GM21529 (cell line): ENCODE measurements around the gene MSH2.

Experiments used
- ATAC-seq: cut with Tn5 transposase; IDR thresholded peaks from one replicate; pipeline ENCODE4 v1.9.1; 2021; ENCODE audit not compliant: unreplicated experiment

Gene MSH2

GRCh38 chr2:47504174-47504810 lies 101.3 kb downstream of the MSH2 start:
- ATAC-seq: peak; percentile 15

- no peak for ATAC-seq
Measured at GRCh38 chr2:47506024-47506423, 103.1 kb downstream of the MSH2 start.

DNA sequence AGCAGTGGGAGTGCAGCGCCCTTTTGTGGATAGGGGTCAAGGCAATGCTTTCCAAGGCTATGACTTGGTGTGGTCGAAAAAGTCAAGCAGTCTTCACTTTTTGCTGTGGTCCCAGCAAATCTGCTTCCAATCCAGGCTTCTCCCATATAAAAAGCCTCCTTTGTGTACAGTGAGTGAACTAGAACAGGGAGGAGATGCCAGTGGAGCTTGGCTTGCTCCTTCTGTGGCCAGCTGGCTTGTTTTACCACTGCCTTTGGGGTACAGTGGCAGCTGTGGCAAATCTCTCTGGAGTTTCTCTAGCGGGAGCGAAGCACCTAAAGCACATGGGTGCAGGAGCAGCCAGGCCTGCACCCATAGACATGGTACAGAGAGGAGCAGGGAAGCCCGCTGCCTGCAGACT lies 103.5 kb downstream of the MSH2 start:
- no peak for ATAC-seq

DNA sequence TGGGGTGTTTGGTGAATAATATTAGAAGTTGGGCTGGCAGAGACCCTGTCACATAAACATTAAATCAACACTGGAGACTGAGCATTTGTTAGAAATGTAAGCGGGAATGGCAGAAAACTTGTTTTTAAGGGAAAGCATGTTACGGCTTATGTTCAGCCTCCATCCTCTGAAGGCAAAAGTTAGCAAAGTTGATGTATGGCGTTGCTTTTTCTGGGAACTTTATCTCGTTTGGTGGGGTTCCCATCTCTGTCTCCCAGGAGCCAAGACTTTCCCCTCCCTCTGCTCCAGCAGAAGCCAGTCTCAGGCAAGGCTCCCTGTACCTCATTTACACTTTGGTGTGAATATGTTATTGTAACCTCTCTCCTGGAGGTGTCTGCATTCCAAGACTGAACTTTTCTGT lies 105.1 kb downstream of the MSH2 start:
- no peak for ATAC-seq

- ATAC-seq: no peak
Measured at GRCh38 chr2:47508641-47509040, 105.7 kb downstream of the MSH2 start.

DNA sequence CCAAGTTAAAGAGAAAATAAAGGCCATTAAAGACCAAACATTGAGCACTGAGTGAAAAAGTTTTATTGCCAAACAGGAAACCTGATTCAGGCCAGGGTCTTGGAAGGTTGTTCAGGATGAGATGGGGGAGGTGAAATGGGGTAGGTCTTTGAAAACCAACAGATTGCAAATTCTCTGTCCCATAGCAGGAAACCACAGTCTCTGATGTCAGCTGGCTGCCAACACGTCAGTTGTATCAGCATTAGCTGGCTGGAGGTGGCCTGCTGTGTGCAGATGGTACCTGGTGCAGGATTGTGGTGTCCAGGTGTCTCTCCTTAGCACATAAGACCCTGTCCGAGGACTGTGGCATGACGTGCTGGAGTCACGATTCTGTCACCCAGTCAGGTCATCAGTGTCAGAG lies 106.3 kb downstream of the MSH2 start:
- ATAC-seq: no peak

DNA sequence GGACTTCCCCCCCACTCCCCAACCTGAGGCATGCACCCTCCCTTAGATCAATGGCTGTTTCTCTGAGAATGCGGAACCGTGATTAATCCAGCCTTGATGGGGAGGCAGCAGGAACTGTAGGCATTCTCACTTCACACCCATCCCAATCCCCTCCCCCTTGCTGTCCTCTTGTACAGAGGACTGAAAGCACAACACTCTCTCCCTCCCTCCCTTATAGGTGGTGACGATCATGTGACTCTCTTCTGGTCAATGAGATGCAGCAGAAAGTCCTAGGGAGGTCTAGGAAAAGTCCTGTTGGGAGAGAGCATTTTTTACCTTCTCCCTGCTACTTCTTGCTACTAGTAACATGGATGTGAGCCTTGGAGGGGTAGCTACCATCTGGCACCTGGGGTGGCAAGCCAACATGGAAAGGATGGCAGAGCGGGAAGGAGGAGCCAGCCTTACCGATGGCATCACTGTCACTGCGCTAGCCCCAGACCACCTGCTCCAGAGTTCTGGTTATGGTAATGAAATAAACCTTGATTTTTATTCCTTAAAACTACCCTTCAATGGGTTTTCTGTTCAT lies 106.9 kb downstream of the MSH2 start:
- ATAC-seq: no peak

DNA sequence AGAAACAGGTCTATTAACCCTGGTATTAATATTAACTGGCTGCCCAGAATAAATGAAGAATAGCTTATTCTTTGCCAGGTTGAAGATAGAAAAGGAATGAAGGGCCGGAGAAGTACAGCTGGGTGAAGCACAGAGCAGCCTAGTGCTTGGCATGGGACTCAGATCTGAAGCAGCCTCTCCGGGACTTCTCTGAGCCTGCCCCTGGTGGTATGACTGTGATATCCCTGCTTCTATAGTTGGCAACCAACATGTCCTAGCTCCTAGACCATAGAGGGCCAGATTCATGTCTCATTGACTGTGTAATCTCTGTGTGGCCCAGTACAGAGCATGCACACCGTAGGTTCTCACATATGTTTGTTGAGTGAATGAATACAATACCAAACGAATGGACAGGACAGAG lies 107.8 kb downstream of the MSH2 start:
- no peak for ATAC-seq

- no peak for ATAC-seq
Measured at GRCh38 chr2:47512581-47513083, 109.7 kb downstream of the MSH2 start.

DNA sequence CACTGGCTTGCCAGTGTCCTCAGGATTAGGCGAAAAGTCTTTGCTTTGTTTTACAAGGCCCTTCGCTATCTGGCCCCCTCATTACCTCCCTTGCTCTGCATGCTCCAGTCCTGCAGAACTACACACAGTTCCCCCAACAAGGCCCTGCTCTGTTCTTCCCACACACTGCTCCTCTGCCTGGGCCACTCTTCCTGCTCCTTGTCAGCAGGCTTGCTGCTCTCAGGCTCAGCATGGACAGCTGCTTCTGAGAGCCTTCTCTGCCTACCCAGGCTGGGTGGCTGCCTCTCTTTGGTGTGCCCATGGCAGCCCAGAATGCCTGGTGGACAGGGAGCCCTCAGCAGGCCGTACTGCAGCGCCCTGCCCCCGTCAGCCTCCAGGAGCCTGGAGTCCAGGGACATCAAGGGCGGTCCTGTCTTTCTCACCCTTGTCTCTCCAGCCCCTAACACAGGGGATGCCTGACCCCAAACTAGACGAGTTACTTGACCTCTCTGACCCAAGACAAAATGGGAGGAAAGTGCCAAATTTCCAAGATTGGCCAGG lies 111.1 kb downstream of the MSH2 start:
- ATAC-seq: no peak

GRCh38 chr2:47516360-47517104 lies 113.6 kb downstream of the MSH2 start:
- ATAC-seq: no peak

DNA sequence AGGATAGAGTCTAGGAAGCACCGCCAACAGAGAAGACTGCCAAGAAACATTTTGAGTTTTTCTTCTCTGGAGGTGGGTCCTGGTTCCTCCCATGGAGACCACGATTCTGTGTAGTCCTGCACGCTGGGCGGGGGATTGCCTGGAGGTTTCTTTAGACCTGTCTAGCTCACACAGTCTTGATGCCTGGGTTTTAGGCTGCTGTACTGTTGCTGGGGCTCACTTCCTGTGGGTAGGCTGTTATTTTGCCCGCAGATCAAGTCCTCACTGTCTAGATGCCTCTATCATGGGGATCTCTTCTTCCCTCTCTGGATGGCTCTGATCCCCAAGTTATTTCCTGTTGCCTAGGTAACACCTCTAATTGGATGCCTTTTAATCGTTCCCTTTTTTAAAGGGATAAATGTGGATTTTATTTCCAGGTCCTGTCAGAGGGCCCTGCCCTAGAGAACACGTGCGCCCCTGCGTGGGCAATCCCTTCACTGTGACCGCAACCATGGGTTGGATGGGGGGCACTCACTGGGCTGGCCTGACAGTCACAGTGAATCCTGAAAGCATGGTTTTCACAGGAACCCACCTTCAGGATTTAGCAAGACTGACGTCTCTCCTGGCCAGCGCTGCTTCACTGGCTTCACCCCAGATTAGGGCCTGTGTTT lies 115.7 kb downstream of the MSH2 start:
- ATAC-seq: no peak

DNA sequence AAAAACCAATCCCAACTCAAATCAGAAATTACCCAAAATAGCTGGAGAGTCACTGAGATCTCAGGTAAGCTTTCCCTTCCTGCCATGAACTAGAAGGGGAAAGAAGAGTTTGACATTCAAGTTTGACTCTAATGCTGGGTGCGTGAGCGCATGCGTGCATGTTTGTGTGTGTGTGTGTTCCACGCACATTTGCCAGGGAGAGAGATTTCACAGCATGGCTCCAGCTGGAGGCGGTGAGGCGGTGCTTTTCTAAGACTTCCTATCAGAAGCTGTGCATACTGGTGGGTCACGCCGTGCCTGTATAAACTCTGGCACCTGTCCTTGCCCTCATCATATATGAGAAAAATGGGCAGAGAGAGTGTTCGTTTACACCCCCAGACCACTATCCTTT lies 116.2 kb downstream of the MSH2 start:
- ATAC-seq: no peak

- ATAC-seq: no peak
Measured at GRCh38 chr2:47519604-47520301, 116.8 kb downstream of the MSH2 start.

GRCh38 chr2:47520302-47520630 lies 117.3 kb downstream of the MSH2 start:
- no peak for ATAC-seq

GRCh38 chr2:47520825-47521665 lies 118.1 kb downstream of the MSH2 start:
- ATAC-seq: peak; percentile 75

GRCh38 chr2:47521666-47522285 lies 118.8 kb downstream of the MSH2 start:
- ATAC-seq: no peak

GRCh38 chr2:47525167-47525566 lies 122.2 kb downstream of the MSH2 start:
- no peak for ATAC-seq

DNA sequence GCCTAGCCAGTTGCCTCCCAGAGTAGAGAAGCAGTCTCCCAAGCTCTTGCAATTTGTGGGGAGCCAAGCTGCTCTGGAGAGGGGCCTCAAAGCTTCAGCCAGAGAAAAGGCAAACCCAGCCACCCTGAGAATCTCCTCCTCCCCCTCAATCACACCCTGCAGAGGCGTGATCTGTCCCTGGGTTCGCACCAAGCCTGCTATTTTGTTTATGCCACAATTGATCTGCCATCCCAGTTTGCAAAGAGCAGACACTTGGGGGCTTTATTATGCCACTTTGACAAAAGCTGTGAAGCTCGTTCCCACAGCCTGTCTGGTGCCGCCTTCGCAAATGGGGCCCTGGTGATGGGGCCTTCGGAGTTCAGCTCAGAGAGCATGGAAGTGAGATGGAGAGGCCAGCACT lies 125.5 kb downstream of the MSH2 start:
- ATAC-seq: no peak

GRCh38 chr2:47528874-47529273 lies 125.9 kb downstream of the MSH2 start:
- ATAC-seq: no peak
